BLaER1 treated with 17β-estradiol and CSF1 and Interleukin-3, amounts not matched to agents 10 nM and 100 nM (cell line): ENCODE measurements around the gene SLCO6A1.

Experiments used
- H3K27ac ChIP-seq, 11 experiments: shearing (Covaris generic); formaldehyde crosslinking; 2 replicates each; pipeline ENCODE4 v1.8.1; 2022
- H3K27me3 ChIP-seq, 11 experiments: shearing (Covaris generic); formaldehyde crosslinking; 2 replicates each; pipeline ENCODE4 v1.8.1; 2022
- H3K36me3 ChIP-seq, 11 experiments: shearing (Covaris generic); formaldehyde crosslinking; 2 replicates each; pipeline ENCODE4 v1.8.1; 2022
- H3K4me1 ChIP-seq, 10 experiments: shearing (Covaris generic); formaldehyde crosslinking; 2 replicates each; pipeline ENCODE4 v1.8.1; 2022
- H3K4me2 ChIP-seq, 11 experiments: shearing (Covaris generic); formaldehyde crosslinking; 2 replicates each; pipeline ENCODE4 v1.8.1; 2022
- H3K4me3 ChIP-seq, 10 experiments: shearing (Covaris generic); formaldehyde crosslinking; 2 replicates each; pipeline ENCODE4 v1.8.1; 2022
- H3K9ac ChIP-seq, 11 experiments: shearing (Covaris generic); formaldehyde crosslinking; 2 replicates each; pipeline ENCODE4 v1.8.1; 2022
- H3K9me3 ChIP-seq, 11 experiments: shearing (Covaris generic); formaldehyde crosslinking; replicated peaks in 1 of 11; 2 replicates each; pipeline ENCODE4 v1.8.1; 2022
- H4K20me1 ChIP-seq, 11 experiments: shearing (Covaris generic); formaldehyde crosslinking; 2 replicates each; pipeline ENCODE4 v1.8.1; 2022
- Cebpa-rat ChIP-seq, 11 experiments: shearing (Covaris generic); IDR thresholded peaks; 2 replicates each; pipeline ENCODE4 v1.8.1; 2022

The SLCO6A1 gene, protein sequence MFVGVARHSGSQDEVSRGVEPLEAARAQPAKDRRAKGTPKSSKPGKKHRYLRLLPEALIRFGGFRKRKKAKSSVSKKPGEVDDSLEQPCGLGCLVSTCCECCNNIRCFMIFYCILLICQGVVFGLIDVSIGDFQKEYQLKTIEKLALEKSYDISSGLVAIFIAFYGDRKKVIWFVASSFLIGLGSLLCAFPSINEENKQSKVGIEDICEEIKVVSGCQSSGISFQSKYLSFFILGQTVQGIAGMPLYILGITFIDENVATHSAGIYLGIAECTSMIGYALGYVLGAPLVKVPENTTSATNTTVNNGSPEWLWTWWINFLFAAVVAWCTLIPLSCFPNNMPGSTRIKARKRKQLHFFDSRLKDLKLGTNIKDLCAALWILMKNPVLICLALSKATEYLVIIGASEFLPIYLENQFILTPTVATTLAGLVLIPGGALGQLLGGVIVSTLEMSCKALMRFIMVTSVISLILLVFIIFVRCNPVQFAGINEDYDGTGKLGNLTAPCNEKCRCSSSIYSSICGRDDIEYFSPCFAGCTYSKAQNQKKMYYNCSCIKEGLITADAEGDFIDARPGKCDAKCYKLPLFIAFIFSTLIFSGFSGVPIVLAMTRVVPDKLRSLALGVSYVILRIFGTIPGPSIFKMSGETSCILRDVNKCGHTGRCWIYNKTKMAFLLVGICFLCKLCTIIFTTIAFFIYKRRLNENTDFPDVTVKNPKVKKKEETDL

GRCh38 chr5:102498271-102499034 is at the start of gene SLCO6A1:
Gene SLCO6A1 (minus strand): TSS chr5:102499001. CDS start chr5:102498844, 157 bp downstream.
- Histone ChIP-seq H3K9ac (no peak within 1 kb of the TSS), H3K4me2 (no peak within 1 kb of the TSS), H4K20me1 (no peaks in the 10 kb centered on the region), H3K27me3 (no peaks in the 10 kb centered on the region), H3K4me1 (no peaks in the 10 kb centered on the region), H3K9me3 (peaks cover 0 to 7% (median 0%) of the 10 kb centered on the region in 11 experiments; a peak in 1 of 22 replicates), H3K36me3 (no peaks in the 10 kb centered on the region), H3K4me3 (no peak within 1 kb of the TSS), H3K27ac (no peak within 1 kb of the TSS)
- no peak for TF ChIP-seq Cebpa-rat (IDR thresholded peaks at IDR 0.05)

DNA sequence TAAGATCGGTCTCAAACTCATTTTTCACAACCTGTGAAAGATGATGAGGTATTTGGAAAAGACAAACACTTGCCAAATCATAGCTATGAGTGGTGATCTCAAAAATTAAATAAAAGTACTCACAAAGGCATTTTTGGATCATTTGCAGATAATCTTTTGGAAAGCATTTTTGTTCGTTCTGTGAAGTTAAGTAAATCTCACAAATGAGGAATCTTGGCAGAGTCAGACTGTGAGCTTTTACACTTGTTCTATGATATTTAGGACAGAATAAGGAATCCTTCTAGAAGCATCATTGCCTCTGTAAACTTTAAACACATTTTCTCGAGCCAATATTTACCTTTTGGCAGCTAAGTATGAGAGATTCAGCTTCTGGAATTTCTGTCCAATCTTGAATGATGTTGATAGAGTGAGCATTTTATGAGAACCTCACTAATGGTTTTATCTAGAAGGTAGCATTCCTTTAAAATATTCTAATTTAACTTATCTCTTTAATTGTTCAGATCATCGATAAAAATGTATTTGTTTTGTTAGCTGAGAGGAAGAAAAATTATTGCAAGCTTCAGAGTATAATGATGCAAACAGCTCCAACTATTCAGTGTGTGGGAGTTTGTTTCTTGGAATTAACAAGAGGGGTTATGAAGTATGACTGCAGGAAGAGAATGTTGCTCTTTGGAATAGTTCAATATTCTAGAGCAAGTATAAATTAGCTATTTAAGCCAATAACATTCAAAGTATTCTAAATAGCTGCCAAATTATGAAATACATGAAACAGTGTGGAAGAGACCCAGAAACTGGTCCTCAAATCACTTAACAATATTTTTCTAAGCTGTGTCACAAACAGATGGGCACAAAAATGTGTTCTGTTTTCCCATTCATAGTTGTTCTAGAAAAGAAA is 48.6 kb upstream of the SLCO6A1 start:
- H3K4me3 ChIP-seq, result no peak overlapping the region
- TF ChIP-seq Cebpa-rat (IDR thresholded peaks at IDR 0.05), result no peak
- H3K36me3 ChIP-seq, result no peaks in the 10 kb centered on the region
- no peak overlapping the region for H3K4me2 ChIP-seq
- H3K27me3 ChIP-seq, result no peaks in the 10 kb centered on the region
- H4K20me1 ChIP-seq, result no peaks in the 10 kb centered on the region
- H3K9ac ChIP-seq, result no peak overlapping the region
- no peak overlapping the region for H3K27ac ChIP-seq
- 0 out of 20 replicates have a peak, but pooled peaks cover 0 to under 1% (median 0%) of the 10 kb centered on the region in 10 experiments for H3K4me1 ChIP-seq
- peaks cover 0 to 18% (median 12%) of the 10 kb centered on the region in 11 experiments; a peak in 13 of 22 replicates for H3K9me3 ChIP-seq

DNA sequence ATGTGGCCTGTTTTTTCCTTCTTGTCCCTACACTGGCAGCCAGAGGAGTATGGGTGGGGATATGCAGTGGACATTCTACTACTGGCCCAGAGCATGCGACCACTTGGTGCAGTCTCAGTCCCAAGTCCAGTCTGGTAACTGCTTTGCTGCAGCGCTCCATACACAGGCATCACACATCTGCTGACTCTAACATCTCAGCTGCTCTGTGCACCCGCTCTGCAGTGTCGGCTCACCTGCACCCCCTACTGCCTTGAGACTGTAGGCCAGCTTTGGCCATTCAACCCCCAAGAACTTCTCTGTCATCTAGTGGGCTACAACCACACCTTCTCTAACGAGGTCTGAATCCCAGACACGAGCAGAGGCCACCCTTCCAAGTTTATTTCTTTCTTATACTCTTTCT is 46.4 kb upstream of the SLCO6A1 start:
- no peak overlapping the region for H3K4me2 ChIP-seq

GRCh38 chr5:102542057-102542456 is 43.3 kb upstream of the SLCO6A1 start:
- no peak for TF ChIP-seq Cebpa-rat (IDR thresholded peaks at IDR 0.05)
- Histone ChIP-seq H3K4me3 (no peak overlapping the region), H3K36me3 (no peaks in the 10 kb centered on the region)

More for the DNA sequence above, 46.4 kb upstream of the SLCO6A1 start:
- Histone ChIP-seq H3K36me3 (no peaks in the 10 kb centered on the region), H3K4me1 (0 out of 20 replicates have a peak, but pooled peaks cover 0 to 4% (median 0%) of the 10 kb centered on the region in 10 experiments), H4K20me1 (no peaks in the 10 kb centered on the region), H3K27me3 (no peaks in the 10 kb centered on the region), H3K9me3 (peaks cover 11 to 25% (median 18%) of the 10 kb centered on the region in 11 experiments; a peak in 21 of 22 replicates), H3K9ac (no peak overlapping the region), H3K4me3 (no peak overlapping the region), H3K27ac (no peak overlapping the region)
- no peak for TF ChIP-seq Cebpa-rat (IDR thresholded peaks at IDR 0.05)

DNA sequence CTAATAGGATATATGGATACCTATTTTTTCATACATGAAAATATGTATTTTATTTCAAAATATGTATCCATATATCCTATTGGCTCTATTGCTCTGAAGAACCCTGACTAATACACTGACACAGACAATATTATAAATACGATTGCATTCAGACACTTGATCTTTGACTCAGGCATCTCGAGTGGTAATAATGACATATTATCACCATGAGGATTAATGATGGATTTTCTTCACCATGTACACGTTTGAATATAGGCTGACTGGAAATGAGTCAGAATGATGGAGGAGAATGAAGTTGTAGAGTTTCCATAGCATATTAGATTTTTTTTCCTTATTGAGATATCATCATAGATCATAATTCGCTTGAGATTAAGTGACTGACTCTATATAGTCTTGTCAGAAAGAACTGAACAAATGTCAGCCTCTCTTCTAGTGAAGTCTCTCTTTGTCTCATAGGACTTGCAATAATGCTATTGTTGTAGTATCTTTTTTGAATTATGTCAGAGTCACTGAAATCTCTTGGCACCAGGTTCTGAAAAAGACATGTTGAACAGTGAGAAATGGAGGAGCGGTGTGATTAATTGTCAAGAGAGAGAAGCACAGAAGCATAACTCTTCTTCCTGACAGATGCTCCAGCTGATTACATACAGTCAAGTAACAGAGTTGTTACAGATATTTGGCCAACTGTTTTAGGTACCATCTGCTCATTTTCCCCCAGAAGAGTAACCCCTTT is 41.4 kb upstream of the SLCO6A1 start:
- Histone ChIP-seq H3K4me3 (no peak overlapping the region), H3K9ac (no peak overlapping the region), H3K4me2 (no peak overlapping the region), H3K27me3 (no peaks in the 10 kb centered on the region), H3K36me3 (no peaks in the 10 kb centered on the region), H3K9me3 (peaks cover 7 to 15% (median 11%) of the 10 kb centered on the region in 11 experiments; a peak in 20 of 22 replicates), H3K4me1 (0 out of 20 replicates have a peak, but pooled peaks cover 0 to 4% (median 0%) of the 10 kb centered on the region in 10 experiments), H4K20me1 (no peaks in the 10 kb centered on the region), H3K27ac (no peak overlapping the region)
- TF ChIP-seq Cebpa-rat (IDR thresholded peaks at IDR 0.05), result no peak

More at GRCh38 chr5:102542057-102542456, 43.3 kb upstream of the SLCO6A1 start:
- Histone ChIP-seq H3K4me1 (0 out of 20 replicates have a peak, but pooled peaks cover 0 to 4% (median 0%) of the 10 kb centered on the region in 10 experiments), H4K20me1 (no peaks in the 10 kb centered on the region), H3K4me2 (peak overlapping the region in 1 of 11 experiments; percentile 15; a peak in 1 of 22 replicates), H3K27ac (no peak overlapping the region), H3K9me3 (peaks cover 7 to 15% (median 11%) of the 10 kb centered on the region in 11 experiments; a peak in 20 of 22 replicates), H3K9ac (no peak overlapping the region), H3K27me3 (no peaks in the 10 kb centered on the region)

- no peak for TF ChIP-seq Cebpa-rat (IDR thresholded peaks at IDR 0.05)
- no peaks in the 10 kb centered on the region for H3K27me3 ChIP-seq
- no peak overlapping the region for H3K4me3 ChIP-seq
- no peaks in the 10 kb centered on the region for H3K36me3 ChIP-seq
- H4K20me1 ChIP-seq, result no peaks in the 10 kb centered on the region
- no peak overlapping the region for H3K9ac ChIP-seq
- 0 out of 20 replicates have a peak, but pooled peaks cover 0 to 4% (median 0%) of the 10 kb centered on the region in 10 experiments for H3K4me1 ChIP-seq
- peaks cover 7 to 17% (median 11%) of the 10 kb centered on the region in 11 experiments; a peak in 20 of 22 replicates for H3K9me3 ChIP-seq
- no peak overlapping the region for H3K27ac ChIP-seq
- no peak overlapping the region for H3K4me2 ChIP-seq
Measured at GRCh38 chr5:102539562-102539961, 40.8 kb upstream of the SLCO6A1 start.

DNA sequence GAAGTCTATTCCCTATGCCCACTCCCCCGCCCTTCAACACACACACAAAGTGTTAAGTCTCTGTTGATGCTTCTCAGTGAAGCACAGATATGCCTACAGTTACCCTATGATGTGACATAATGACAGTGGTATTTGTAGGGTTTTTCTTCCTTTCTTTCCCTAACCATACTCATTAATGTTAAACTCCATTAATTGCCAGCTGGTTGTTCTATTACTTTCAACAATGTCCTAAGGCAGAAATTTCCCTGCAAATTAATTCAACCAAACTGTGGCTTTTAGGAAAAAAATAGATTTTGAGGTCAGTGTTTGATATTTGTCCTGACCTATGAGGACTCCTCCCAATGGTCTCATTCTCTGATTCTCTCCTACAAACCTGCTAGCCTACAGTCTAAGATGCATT is 38.2 kb upstream of the SLCO6A1 start:
- no peak overlapping the region for H3K27ac ChIP-seq
- no peak for TF ChIP-seq Cebpa-rat (IDR thresholded peaks at IDR 0.05)

More for the DNA sequence above, 38.2 kb upstream of the SLCO6A1 start:
- no peak overlapping the region for H3K9ac ChIP-seq
- H3K4me1 ChIP-seq, result peaks cover 0 to 6% (median 4%) of the 10 kb centered on the region in 10 experiments; a peak in 13 of 20 replicates
- peaks cover 7 to 33% (median 19%) of the 10 kb centered on the region in 11 experiments; a peak in 20 of 22 replicates for H3K9me3 ChIP-seq
- H3K27me3 ChIP-seq, result no peaks in the 10 kb centered on the region
- no peaks in the 10 kb centered on the region for H4K20me1 ChIP-seq
- H3K4me3 ChIP-seq, result no peak overlapping the region
- no peaks in the 10 kb centered on the region for H3K36me3 ChIP-seq
- H3K4me2 ChIP-seq, result no peak overlapping the region
